SK-N-SH treated with all-trans-retinoic acid at 6 μM for 48 hours (cell line): ENCODE data around the gene LTBP3.

Source experiments
- ATAC-seq: fragments of 200-7000 bp; cut with Tn5 transposase; 3 replicates; pipeline ENCODE4 v1.9.1; 2020; ENCODE audit warnings: mild to moderate bottlenecking, moderate library complexity
- ARNTL ChIP-seq: fragments of 450-650 bp; formaldehyde crosslinking; IDR thresholded peaks from 2 replicates; pipeline ENCODE4 v1.5.0; 2020; ENCODE audit warnings: low read depth, mild to moderate bottlenecking, moderate library complexity, borderline replicate concordance
- BACH2 ChIP-seq: fragments of 250-450 bp; sonication (Bioruptor Pico); IDR thresholded peaks from 2 replicates; pipeline ENCODE4 v1.9.0; 2021; ENCODE audit warnings: mild to moderate bottlenecking, borderline replicate concordance
- CREB5 ChIP-seq: fragments of 250-450 bp; sonication (Bioruptor Pico); IDR thresholded peaks from 2 replicates; pipeline ENCODE4 v1.5.1; 2020; ENCODE audit warnings: low read depth, mild to moderate bottlenecking, moderate library complexity
- CSRNP3 ChIP-seq: fragments of 250-450 bp; sonication (Bioruptor Pico); IDR thresholded peaks from 2 replicates; pipeline ENCODE4 v1.5.1; 2021; ENCODE audit warnings: mild to moderate bottlenecking, moderate library complexity
- ESRRG ChIP-seq: fragments of 250-450 bp; sonication (Bioruptor Pico); IDR thresholded peaks from 2 replicates; pipeline ENCODE4 v1.6.1; 2021; ENCODE audit warnings: mild to moderate bottlenecking
- GLIS3 ChIP-seq: fragments of 250-450 bp; sonication (Bioruptor Pico); IDR thresholded peaks from 2 replicates; pipeline ENCODE4 v1.5.0; 2020; ENCODE audit warnings: mild to moderate bottlenecking, moderate library complexity
- ISL1 ChIP-seq: fragments of 250-450 bp; sonication (Bioruptor Pico); IDR thresholded peaks from 2 replicates; pipeline ENCODE4 v2.1.2; 2022; ENCODE audit warnings: mild to moderate bottlenecking, moderate library complexity
- OSR1 ChIP-seq: fragments of 250-450 bp; sonication (Bioruptor Pico); IDR thresholded peaks from 2 replicates; pipeline ENCODE4 v1.8.0; 2022; ENCODE audit warnings: moderate library complexity, mild to moderate bottlenecking, inconsistent platforms
- PATZ1 ChIP-seq: fragments of 250-450 bp; sonication (Bioruptor Pico); IDR thresholded peaks from 2 replicates; pipeline ENCODE4 v1.8.0; 2020; ENCODE audit warnings: mild to moderate bottlenecking, moderate library complexity, borderline replicate concordance
- POU6F1 ChIP-seq: fragments of 250-450 bp; sonication (Bioruptor Pico); IDR thresholded peaks from 2 replicates; pipeline ENCODE4 v1.8.0; 2021; ENCODE audit warnings: low read depth, mild to moderate bottlenecking, moderate library complexity, borderline replicate concordance
- PPARA ChIP-seq: fragments of 250-450 bp; sonication (Bioruptor Pico); IDR thresholded peaks from 2 replicates; pipeline ENCODE4 v1.5.0; 2020; ENCODE audit warnings: mild to moderate bottlenecking, borderline replicate concordance
- RARB ChIP-seq: fragments of 250-450 bp; sonication (Bioruptor Pico); IDR thresholded peaks from 2 replicates; pipeline ENCODE4 v1.8.0; 2021; ENCODE audit warnings: mild to moderate bottlenecking, moderate library complexity
- SNAI2 ChIP-seq: fragments of 250-450 bp; sonication (Bioruptor Pico); IDR thresholded peaks from 2 replicates; pipeline ENCODE4 v1.5.0; 2020; ENCODE audit warnings: mild to moderate bottlenecking, moderate library complexity
- TCF4 ChIP-seq: fragments of 250-450 bp; sonication (Bioruptor Pico); IDR thresholded peaks from 2 replicates; pipeline ENCODE4 v1.8.0; 2021; ENCODE audit warnings: mild to moderate bottlenecking, moderate library complexity, borderline replicate concordance
- TOX ChIP-seq: fragments of 250-450 bp; sonication (Bioruptor Pico); IDR thresholded peaks from 2 replicates; pipeline ENCODE4 v1.8.0; 2021; ENCODE audit warnings: mild to moderate bottlenecking, moderate library complexity, borderline replicate concordance
- TSHZ2 ChIP-seq: fragments of 250-450 bp; sonication (Bioruptor Pico); IDR thresholded peaks from 2 replicates; pipeline ENCODE4 v1.5.0; 2020; ENCODE audit warnings: mild to moderate bottlenecking, moderate library complexity
- ZC3H10 ChIP-seq: fragments of 250-450 bp; sonication (Bioruptor Pico); IDR thresholded peaks from 2 replicates; pipeline ENCODE4 v1.5.1; 2021; ENCODE audit warnings: mild to moderate bottlenecking, moderate library complexity
- ZFP3 ChIP-seq: fragments of 250-450 bp; sonication (Bioruptor Pico); IDR thresholded peaks from 2 replicates; pipeline ENCODE4 v1.5.0; 2020; ENCODE audit warnings: mild to moderate bottlenecking, moderate library complexity
- ZFP30 ChIP-seq: fragments of 450-650 bp; formaldehyde crosslinking; IDR thresholded peaks from 2 replicates; pipeline ENCODE4 v1.5.0; 2022; ENCODE audit warnings: mild to moderate bottlenecking, moderate library complexity
- ZNF565 ChIP-seq: fragments of 450-650 bp; formaldehyde crosslinking; conservative IDR thresholded peaks from 2 replicates; pipeline ENCODE4 v1.5.0; 2020; ENCODE audit warnings: low read depth, mild to moderate bottlenecking, moderate library complexity
- ZNF8 ChIP-seq: fragments of 450-650 bp; formaldehyde crosslinking; IDR thresholded peaks from 2 replicates; pipeline ENCODE4 v1.5.0; 2020; ENCODE audit warnings: mild to moderate bottlenecking, moderate library complexity

Gene LTBP3

GRCh38 chr11:65586247-65586630 is 28.1 kb upstream of the LTBP3 start (continued):
- no peak for TF ChIP-seq CREB5
- no peak for TF ChIP-seq ZC3H10 (CRISPR knock-in tag)
- TF ChIP-seq BACH2 (CRISPR knock-in tag): no peak
- TF ChIP-seq, all 23 proteins: peak for 0

GRCh38 chr11:65585396-65586246 is 27.5 kb upstream of the LTBP3 start:
- TF ChIP-seq RARB (CRISPR knock-in tag) (no peak), TOX (CRISPR knock-in tag) (no peak), ZNF565 (CRISPR knock-in tag) (no peak), ARNTL (CRISPR knock-in tag) (no peak), ISL1 (CRISPR knock-in tag) (no peak), TCF4 (CRISPR knock-in tag) (no peak), ZNF8 (CRISPR knock-in tag) (no peak), ZC3H10 (CRISPR knock-in tag) (no peak), ZFP30 (CRISPR knock-in tag) (no peak), GLIS3 (no peak), PATZ1 (no peak), CREB5 (no peak), ZFP3 (no peak), ESRRG (CRISPR knock-in tag) (no peak), CSRNP3 (CRISPR knock-in tag) (no peak), OSR1 (CRISPR knock-in tag) (no peak), SNAI2 (CRISPR knock-in tag) (no peak), BACH2 (CRISPR knock-in tag) (no peak)
- ATAC-seq: no peak

- TF ChIP-seq TCF4 (CRISPR knock-in tag): no peak
- no peak for TF ChIP-seq PPARA (CRISPR knock-in tag)
- no peak for ATAC-seq
Observed at GRCh38 chr11:65584723-65585171, 26.6 kb upstream of the LTBP3 start.

GRCh38 chr11:65584106-65584505 is 25.9 kb upstream of the LTBP3 start:
- ATAC-seq: no peak
- TF ChIP-seq ISL1 (CRISPR knock-in tag): no peak
- no peak for TF ChIP-seq TSHZ2 (CRISPR knock-in tag)
- TF ChIP-seq POU6F1 (CRISPR knock-in tag): no peak
- no peak for TF ChIP-seq ESRRG (CRISPR knock-in tag)
